ENCODE measurements around the gene CARD9. TPM values are rescaled to one million over a fixed set of nuclear protein-coding genes. Genes with fewer than 3 reads are reported as not detected.

The CARD9 gene
- total RNA-seq, 1 experiment from 2014 or later: 5.6 TPM

GRCh38 chr9:136381966-136382513 is 8.6 kb upstream of the CARD9 start:
- H2BK5ac ChIP-seq (ENCODE audit: insufficient read length, low read length): no peak overlapping the region
- no peak overlapping the region for H3K56ac ChIP-seq (ENCODE audit: insufficient read length, low read depth, low read length)
- H3K27ac ChIP-seq (ENCODE audit: insufficient read length, low read depth, low read length): no peak overlapping the region
- H3K4me2 ChIP-seq (ENCODE audit: insufficient read depth, insufficient read length, low read length): no peak overlapping the region
- H3T11ph ChIP-seq (ENCODE audit: low read length): no peak overlapping the region
- no peak overlapping the region for H4K91ac ChIP-seq (ENCODE audit: insufficient read length, low read depth, low read length)
- no peak overlapping the region for H3K27ac Mint-ChIP-seq
- H3K4ac ChIP-seq (ENCODE audit: low read depth, low read length): no peak overlapping the region
- no peaks in the 10 kb centered on the region for H3K79me2 ChIP-seq (ENCODE audit: insufficient read depth, low read length)
- no peak overlapping the region for H2BK120ac ChIP-seq (ENCODE audit: low read depth, low read length, poor library complexity, severe bottlenecking)
- no peaks in the 10 kb centered on the region for H3K4me1 Mint-ChIP-seq
- H3K23ac ChIP-seq (ENCODE audit: insufficient read length, low read depth, low read length): no peak overlapping the region
- no peaks in the 10 kb centered on the region for H3K79me1 ChIP-seq (ENCODE audit: insufficient read depth, low read depth, low read length, poor library complexity, severe bottlenecking)
- no peak overlapping the region for H2BK20ac ChIP-seq (ENCODE audit: low read depth, low read length, poor library complexity, severe bottlenecking)
- H3K18ac ChIP-seq (ENCODE audit: insufficient read length, low read depth, low read length): no peak overlapping the region
- no peaks in the 10 kb centered on the region for H3K9me3 Mint-ChIP-seq
- H3K9me3 ChIP-seq (ENCODE audit: control insufficient read depth, low read depth, low read length): no peaks in the 10 kb centered on the region
- H4K20me1 ChIP-seq (ENCODE audit: control insufficient read depth, insufficient read depth, insufficient read length): no peaks in the 10 kb centered on the region
- no peak overlapping the region for H2AFZ ChIP-seq (ENCODE audit: low read length)
- no peak overlapping the region for H2AK5ac ChIP-seq (ENCODE audit: insufficient read length, low read length)
- no peak overlapping the region for H3K9ac ChIP-seq (ENCODE audit: extremely low read depth, insufficient read length, low read length)
- H3K27me3 Mint-ChIP-seq (ENCODE audit: low read depth): no peaks in the 10 kb centered on the region
- no peak overlapping the region for H3K14ac ChIP-seq (ENCODE audit: insufficient read depth, low read length)
- H2BK15ac ChIP-seq (ENCODE audit: low read depth, low read length): no peak overlapping the region
- no peak overlapping the region for H4K5ac ChIP-seq (ENCODE audit: insufficient read length, low read depth, low read length)
- H2BK12ac ChIP-seq (ENCODE audit: insufficient read length, low read depth, low read length): no peak overlapping the region
- no peaks in the 10 kb centered on the region for H3K27me3 ChIP-seq (ENCODE audit: insufficient read depth, low read length)
- no CpG with 5 or more reads among the region's 25 CpGs for WGBS (ENCODE audit: extremely low coverage, insufficient read length, low lambda C conversion rate)
- peaks cover 17 to 57% (median 44%) of the 10 kb centered on the region in 3 experiments; a peak in 6 of 7 replicates for H3K36me3 Mint-ChIP-seq (ENCODE audit: insufficient read depth in 1 of 3, low read depth in 3 of 3)
- DNase-seq: no peak
- H3K23me2 ChIP-seq (ENCODE audit: insufficient read length, low read depth, low read length, poor library complexity, severe bottlenecking): no peaks in the 10 kb centered on the region
- no peak overlapping the region for H4K8ac ChIP-seq (replicated peaks; ENCODE audit: insufficient read length, low read depth, low read length)
- no peak for TF ChIP-seq CTCF (conservative IDR thresholded peaks at IDR 0.05)
- no peak overlapping the region for H3K4me3 Mint-ChIP-seq
- H3K4me1 ChIP-seq (ENCODE audit: insufficient read depth, low read length): no peaks in the 10 kb centered on the region

Measured in H9 (cell line).